Natural killer cell (primary cell): ENCODE data around the gene ULBP3. TPM values are rescaled to one million over a fixed set of nuclear protein-coding genes. Genes with fewer than 3 reads are reported as not detected.

Experiments used
- ATAC-seq, 3 donors: fragments of 150-1000 bp in 2 of 3; fragments of 200-7000 bp in 1 of 3; cut with Tn5 transposase; 1 replicate in 1 of 3; 2 replicates in 2 of 3; pipeline ENCODE4 v1.10.0; 2021; ENCODE audit warnings: mild to moderate bottlenecking in 2 of 3, moderate library complexity in 2 of 3
- DNase-seq, 2 donors: peaks; one replicate each; pipeline versions ENCODE4 v3.0.0 to v3.0.0-alpha.2; 2013 to 2021; ENCODE audit warnings: mixed read lengths in 1 of 2
- H3K27ac ChIP-seq: one replicate; pipeline ENCODE4 v1.5.1; 2013; ENCODE audit warnings: mild to moderate bottlenecking, low read length
- H3K27me3 ChIP-seq: one replicate; pipeline ENCODE4 v1.6.1; 2013; ENCODE audit warnings: low read length; ENCODE audit not compliant: control insufficient read depth, insufficient read depth
- H3K36me3 ChIP-seq: one replicate; pipeline ENCODE4 v1.6.1; 2013; ENCODE audit warnings: low read length; ENCODE audit not compliant: control insufficient read depth, insufficient read depth
- H3K4me1 ChIP-seq: one replicate; pipeline ENCODE4 v1.6.1; 2013; ENCODE audit warnings: low read length; ENCODE audit not compliant: control insufficient read depth, insufficient read depth
- H3K4me3 ChIP-seq: one replicate; pipeline ENCODE4 v1.5.1; 2013; ENCODE audit warnings: low read length
- H3K9me3 ChIP-seq: one replicate; pipeline ENCODE4 v1.6.1; 2013; ENCODE audit warnings: low read length; ENCODE audit not compliant: control insufficient read depth, insufficient read depth
- H3K27ac Mint-ChIP-seq, 2 donors: one replicate each; pipeline ENCODE4 v1.8.0; 2022; ENCODE audit warnings: mild to moderate bottlenecking in 2 of 2, mixed read lengths in 2 of 2, moderate library complexity in 1 of 2
- H3K27me3 Mint-ChIP-seq, 2 donors: one replicate each; pipeline ENCODE4 v1.8.0; 2022; ENCODE audit warnings: low read depth in 2 of 2, mixed read lengths in 2 of 2
- H3K36me3 Mint-ChIP-seq: one replicate; pipeline ENCODE4 v1.8.0; 2022; ENCODE audit warnings: mixed read lengths
- H3K4me1 Mint-ChIP-seq, 2 donors: one replicate each; pipeline ENCODE4 v1.8.0; 2022; ENCODE audit warnings: mixed read lengths in 2 of 2
- H3K4me3 Mint-ChIP-seq: one replicate; pipeline ENCODE4 v1.8.0; 2022; ENCODE audit warnings: mild to moderate bottlenecking, moderate library complexity, mixed read lengths
- H3K9me3 Mint-ChIP-seq, 2 donors: one replicate each; pipeline ENCODE4 v1.8.0; 2022; ENCODE audit warnings: mixed read lengths in 2 of 2
- CTCF ChIP-seq: fragments of 200-600 bp; IDR thresholded peaks from one replicate; pipeline ENCODE4 v1.8.0; 2022; ENCODE audit warnings: antibody characterized with exemption
- WGBS: methylation state at CpG from one replicate; pipeline ENCODE4 v1.1.7; 2013; ENCODE audit warnings: missing lambda C conversion rate; ENCODE audit not compliant: insufficient coverage; 5-methylcytosine and 5-hydroxymethylcytosine counted together
- intact Hi-C: fragments of 100-400 bp; cut with micrococcal nuclease; formaldehyde crosslinking; loops from one replicate; pipeline ENCODE4 v1.14.2; 2022
- total RNA-seq, 4 donors: library from RNA; stranded (reverse); fragments of 120-200 nt in 1 of 4; gene quantifications; one replicate each; pipeline versions ENCODE4 v1.2.3 to v1.2.4, GENCODE V29; 2013 to 2022

The ULBP3 gene
- total RNA-seq, 3 donors from 2014 or later (not counting 1 experiment from before 2014, with no cell fraction given) = 0.64 to 1.5 (median 0.75) TPM

- Histone ChIP-seq H3K9me3 (no peaks in the 10 kb centered on the region), H3K4me1 (peaks cover 27% of the 10 kb centered on the region), H3K27me3 (peaks cover 4% of the 10 kb centered on the region), H3K4me3 (no peak overlapping the region), H3K36me3 (no peaks in the 10 kb centered on the region), H3K27ac (no peak overlapping the region)
- H3K27me3 Mint-ChIP-seq = peaks cover 13 to 16% of the 10 kb centered on the region in 2 donors
- H3K4me1 Mint-ChIP-seq = peaks cover 17 to 38% of the 10 kb centered on the region in 2 donors
- H3K9me3 Mint-ChIP-seq = no peaks in the 10 kb centered on the region
- ATAC-seq (no peak), DNase-seq (no peak)
- H3K27ac Mint-ChIP-seq = peak overlapping the region in 1 of 2 donors; percentile 58
- 90% methylated on average over 3 of the region's 3 CpGs for WGBS
- H3K36me3 Mint-ChIP-seq = no peaks in the 10 kb centered on the region
- intact Hi-C loops = no loop called here
- no peak for TF ChIP-seq CTCF
- peak overlapping the region; percentile 95 for H3K4me3 Mint-ChIP-seq
Measured at GRCh38 chr6:150070236-150070818, 1.4 kb upstream of the ULBP3 start.

GRCh38 chr6:150069706-150070105 lies 785 bp upstream of the ULBP3 start:
- TF ChIP-seq CTCF = no peak
- H3K27ac ChIP-seq = no peak overlapping the region
- no peaks in the 10 kb centered on the region for H3K9me3 Mint-ChIP-seq
- ATAC-seq (no peak), DNase-seq (peak in 1 of 2 donors; percentile 27)
- peak overlapping the region; percentile 95 for H3K4me3 Mint-ChIP-seq
- H3K4me3 ChIP-seq = no peak overlapping the region
- 80% methylated on average over 11 of the region's 11 CpGs for WGBS
- intact Hi-C loops = loop anchor here (5.0 kb wide), 1 partner anchor 268 kb away; no protein-coding TSS in a partner anchor
- H3K27me3 ChIP-seq = peaks cover 4% of the 10 kb centered on the region
- H3K9me3 ChIP-seq = no peaks in the 10 kb centered on the region
- no peaks in the 10 kb centered on the region for H3K36me3 ChIP-seq
- peak overlapping the region in 1 of 2 donors; percentile 60 for H3K27ac Mint-ChIP-seq
- H3K36me3 Mint-ChIP-seq = no peaks in the 10 kb centered on the region
- peaks cover 13 to 16% of the 10 kb centered on the region in 2 donors for H3K27me3 Mint-ChIP-seq
- peaks cover 17 to 38% of the 10 kb centered on the region in 2 donors for H3K4me1 Mint-ChIP-seq
- H3K4me1 ChIP-seq = peaks cover 27% of the 10 kb centered on the region

- peak overlapping the region; percentile 58 for H3K4me3 ChIP-seq
- Mint-ChIP-seq H3K36me3 (no peaks in the 10 kb centered on the region), H3K4me3 (peak overlapping the region; percentile 95), H3K27ac (peak overlapping the region in 1 of 2 donors; percentile 60), H3K27me3 (peaks cover 0 to 11% of the 10 kb centered on the region in 2 donors), H3K4me1 (peaks cover 17 to 38% of the 10 kb centered on the region in 2 donors), H3K9me3 (no peaks in the 10 kb centered on the region)
- no peaks in the 10 kb centered on the region for H3K9me3 ChIP-seq
- H3K36me3 ChIP-seq = no peaks in the 10 kb centered on the region
- peak in 1 of 2 donors; percentile 33 for DNase-seq
- TF ChIP-seq CTCF = no peak
- ATAC-seq = peak; percentile 2 to 19 (median 5)
- WGBS = 50% methylated on average over 4 of the region's 4 CpGs
- H3K27me3 ChIP-seq = peaks cover 4% of the 10 kb centered on the region
- intact Hi-C loops = loop anchor here (5.0 kb wide), 1 partner anchor 269 kb away; no protein-coding TSS in a partner anchor
- no peak overlapping the region for H3K27ac ChIP-seq
- peaks cover 27% of the 10 kb centered on the region for H3K4me1 ChIP-seq
Measured at GRCh38 chr6:150068151-150068550, 770 bp downstream of the ULBP3 start.
